HepG2 (cell line): ENCODE data around the gene DNAAF6. TPM values are rescaled to one million over a fixed set of nuclear protein-coding genes. Genes with fewer than 3 reads are reported as not detected.

ENCODE experiments used
- ATAC-seq: fragments of 200-7000 bp; cut with Tn5 transposase; 3 replicates; pipeline ENCODE4 v1.9.1; 2020; ENCODE audit warnings: mild to moderate bottlenecking, moderate library complexity
- BruUV-seq: library from RNA; stranded (reverse); fragments of 400-500 nt; replicated peaks from 2 replicates; lab custom pipeline; 2021; lab: Mats Ljungman, UMichigan
- CTCF ChIA-PET: fragments of 300-600 bp; formaldehyde crosslinking; extraction: SDS; loops from one replicate; lab custom pipeline; 2021; ENCODE audit warnings: low total read pairs, inconsistent platforms, low intra/inter-chr PET ratio; lab: Yijun Ruan, JAX
- POLR2A ChIA-PET: fragments of 350-600 bp; sonication (Branson Sonifier 250); formaldehyde crosslinking; loops from one replicate; lab custom pipeline; 2020; ENCODE audit warnings: antibody characterized with exemption, inconsistent platforms; lab: Yijun Ruan, JAX
- DNase-seq: peaks from one replicate; pipeline ENCODE4 v3.0.0-alpha.2; 2015; ENCODE audit warnings: low spot score
- FAIRE-seq: peaks from 3 replicates; lab custom pipeline; 2011; peaks lifted over from hg19 to GRCh38; lab: Jason Lieb, UNC
- H2AFZ ChIP-seq: one replicate; pipeline ENCODE4 v1.6.1; 2011; ENCODE audit warnings: low read length, inconsistent platforms
- H3K27ac ChIP-seq: fragments of 300-600 bp; 3 replicates; pipeline ENCODE4 v1.8.0; 2011; ENCODE audit warnings: mixed run types, mild to moderate bottlenecking, mixed read lengths, low read length, inconsistent platforms; ENCODE audit not compliant: insufficient read depth; ENCODE audit errors: extremely low read length
- H3K27me3 ChIP-seq, 2 experiments: fragments of 200-600 bp in 1 of 2; 2 replicates in 1 of 2; 3 replicates in 1 of 2; pipeline versions ENCODE4 v1.6.0 to v1.8.0; 2011; ENCODE audit warnings: low read length in 2 of 2, mild to moderate bottlenecking in 2 of 2, moderate library complexity in 2 of 2, inconsistent platforms in 1 of 2; ENCODE audit not compliant: insufficient read depth in 2 of 2, control insufficient read depth in 1 of 2
- H3K36me3 ChIP-seq, 2 experiments: fragments of 200-600 bp in 1 of 2; replicated peaks in 1 of 2; 2 replicates in 1 of 2; 3 replicates in 1 of 2; pipeline versions ENCODE4 v1.5.1 to v1.8.0; 2011; ENCODE audit warnings: low read length in 2 of 2, inconsistent platforms in 1 of 2; ENCODE audit not compliant: insufficient read depth in 2 of 2, control insufficient read depth in 1 of 2
- H3K4me1 ChIP-seq: 2 replicates; pipeline ENCODE4 v1.5.1; 2012; ENCODE audit warnings: low read length, inconsistent platforms; ENCODE audit not compliant: insufficient read depth
- H3K4me2 ChIP-seq: 2 replicates; pipeline ENCODE4 v1.6.0; 2011; ENCODE audit warnings: low read depth, low read length, inconsistent platforms
- H3K4me3 ChIP-seq, 3 experiments: fragments of 200-600 bp in 1 of 3; sonication (generic), shearing (Covaris generic) in 1 of 3; replicated peaks in 1 of 3; 2 replicates each; pipeline ENCODE4 v1.5.1; 2011 to 2016; ENCODE audit warnings: low read length in 3 of 3, inconsistent platforms in 2 of 3, low read depth in 2 of 3, mild to moderate bottlenecking in 2 of 3, control low read depth in 1 of 3, mixed read lengths in 1 of 3; ENCODE audit not compliant: insufficient read depth in 1 of 3
- H3K79me2 ChIP-seq: one replicate; pipeline ENCODE4 v1.6.1; 2011; ENCODE audit warnings: low read length, inconsistent platforms; ENCODE audit not compliant: insufficient read depth
- H3K9ac ChIP-seq: 2 replicates; pipeline ENCODE4 v1.6.0; 2011; ENCODE audit warnings: mild to moderate bottlenecking, low read depth, low read length, inconsistent platforms; ENCODE audit not compliant: insufficient read depth
- H3K9me3 ChIP-seq: 2 replicates; pipeline ENCODE4 v1.5.1; 2012; ENCODE audit warnings: mild to moderate bottlenecking, low read length
- H4K20me1 ChIP-seq: 2 replicates; pipeline ENCODE4 v1.6.0; 2011; ENCODE audit warnings: inconsistent platforms, mild to moderate bottlenecking, low read length, moderate library complexity; ENCODE audit not compliant: insufficient read depth
- BORCS8-MEF2B ChIP-seq: sonication (generic); formaldehyde crosslinking; IDR thresholded peaks from 2 replicates; pipeline ENCODE4 v1.8.0; 2022; ENCODE audit warnings: mild to moderate bottlenecking, missing genetic modification reagents
- HOXA3 ChIP-seq: sonication (generic); formaldehyde crosslinking; IDR thresholded peaks from 2 replicates; pipeline ENCODE4 v1.5.0; 2020; ENCODE audit warnings: missing genetic modification reagents
- PAF1 ChIP-seq: IDR thresholded peaks from 2 replicates; pipeline ENCODE4 v1.6.1; 2016; ENCODE audit warnings: missing genetic modification reagents, missing compliant biosample characterization
- PAX8 ChIP-seq: sonication (generic); formaldehyde crosslinking; IDR thresholded peaks from 2 replicates; pipeline ENCODE4 v1.8.0; 2022; ENCODE audit warnings: mild to moderate bottlenecking, missing genetic modification reagents, borderline replicate concordance
- RELA ChIP-seq: sonication (generic); formaldehyde crosslinking; IDR thresholded peaks from 2 replicates; pipeline ENCODE4 v1.4.0; 2020; ENCODE audit warnings: missing genetic modification reagents
- SP5 ChIP-seq: IDR thresholded peaks from 2 replicates; pipeline ENCODE4 v1.6.1; 2016; ENCODE audit warnings: low read depth, borderline replicate concordance
- ZBTB21 ChIP-seq: sonication (generic); formaldehyde crosslinking; IDR thresholded peaks from 2 replicates; pipeline ENCODE4 v1.4.0; 2020; ENCODE audit warnings: missing genetic modification reagents
- ZC3H13 ChIP-seq: sonication (generic); formaldehyde crosslinking; IDR thresholded peaks from 2 replicates; pipeline ENCODE4 v1.8.1; 2023; ENCODE audit warnings: mild to moderate bottlenecking, missing genetic modification reagents, moderate library complexity
- ZMAT3 ChIP-seq: sonication (generic); formaldehyde crosslinking; conservative IDR thresholded peaks from 2 replicates; pipeline ENCODE4 v1.7.0; 2021; ENCODE audit warnings: missing genetic modification reagents
- ZNF18 ChIP-seq: sonication (generic); formaldehyde crosslinking; IDR thresholded peaks from 2 replicates; pipeline ENCODE4 v1.8.0; 2022; ENCODE audit warnings: mild to moderate bottlenecking, missing genetic modification reagents; ENCODE audit not compliant: insufficient replicate concordance
- ZNF414 ChIP-seq: sonication (generic); formaldehyde crosslinking; IDR thresholded peaks from 2 replicates; pipeline ENCODE4 v1.5.0; 2020; ENCODE audit warnings: missing genetic modification reagents
- ZNF441 ChIP-seq: sonication (generic); formaldehyde crosslinking; IDR thresholded peaks from 2 replicates; pipeline ENCODE4 v1.7.0; 2021; ENCODE audit warnings: missing genetic modification reagents, borderline replicate concordance
- ZNF660 ChIP-seq: sonication (generic); formaldehyde crosslinking; IDR thresholded peaks from 2 replicates; pipeline ENCODE4 v1.5.1; 2020; ENCODE audit warnings: mild to moderate bottlenecking, low read depth, missing genetic modification reagents, borderline replicate concordance
- ZNF766 ChIP-seq: sonication (generic); formaldehyde crosslinking; IDR thresholded peaks from 2 replicates; pipeline ENCODE4 v1.5.0; 2020; ENCODE audit warnings: missing genetic modification reagents, borderline replicate concordance
- ZNF781 ChIP-seq: sonication (generic); formaldehyde crosslinking; IDR thresholded peaks from 2 replicates; pipeline ENCODE4 v1.5.1; 2020; ENCODE audit warnings: borderline replicate concordance, mild to moderate bottlenecking, missing genetic modification reagents; ENCODE audit errors: not compliant biosample characterization
- ZNF891 ChIP-seq: sonication (generic); formaldehyde crosslinking; IDR thresholded peaks from 2 replicates; pipeline ENCODE4 v1.5.0; 2020; ENCODE audit warnings: mild to moderate bottlenecking, missing genetic modification reagents
- WGBS: methylation state at CpG from one replicate; pipeline ENCODE4 v1.1.6; 2017; ENCODE audit warnings: low lambda C conversion rate; 5-methylcytosine and 5-hydroxymethylcytosine counted together
- in situ Hi-C: cut with HindIII; loops from 2 replicates; pipeline ENCODE4 v1.10.0; 2017; ENCODE audit warnings: low pct_unique_long_range_greater_than_20kb; ENCODE audit not compliant: extremely low pct_ligation_motif_present
- intact Hi-C: fragments of 100-400 bp; cut with micrococcal nuclease; formaldehyde crosslinking; loops from one replicate; pipeline ENCODE4 v1.10.0; 2022; ENCODE audit not compliant: unreplicated experiment
- polyA plus RNA-seq, 8 experiments: library from polyadenylated mRNA; depleted of rRNA in 3 of 8; stranded (reverse) in 7 of 8; unstranded in 1 of 8; fragments of >200 nt; fragmentation: Illumina TruSeq in 4 of 8; extraction: Trizol in 4 of 8; gene quantifications; 2 replicates each; pipeline versions ENCODE4 v1.2.1 to v1.2.3, GENCODE V29; 2011 to 2016; ENCODE audit warnings: low read depth in 4 of 8, missing spikeins in 1 of 8, mixed read lengths in 1 of 8; ENCODE audit not compliant: insufficient read depth in 1 of 8
- total RNA-seq, 5 experiments: library from RNA; depleted of rRNA; stranded (reverse); fragments of >200 nt; fragmentation: Illumina TruSeq; extraction: Trizol; gene quantifications; 2 replicates each; pipeline ENCODE4 v1.2.3, GENCODE V29; 2016; ENCODE audit warnings: low read depth in 1 of 5
- TF ChIP-seq, protein P1 (sequence below): sonication (generic); formaldehyde crosslinking; IDR thresholded peaks from 2 replicates; pipeline ENCODE4 v1.4.0; 2020; ENCODE audit warnings: missing genetic modification reagents

Gene DNAAF6
- total and polyA plus RNA-seq, 2 of the 13 experiments (the other 11 are each of a cell fraction or from before 2014, with no cell fraction given): not detected

DNA sequence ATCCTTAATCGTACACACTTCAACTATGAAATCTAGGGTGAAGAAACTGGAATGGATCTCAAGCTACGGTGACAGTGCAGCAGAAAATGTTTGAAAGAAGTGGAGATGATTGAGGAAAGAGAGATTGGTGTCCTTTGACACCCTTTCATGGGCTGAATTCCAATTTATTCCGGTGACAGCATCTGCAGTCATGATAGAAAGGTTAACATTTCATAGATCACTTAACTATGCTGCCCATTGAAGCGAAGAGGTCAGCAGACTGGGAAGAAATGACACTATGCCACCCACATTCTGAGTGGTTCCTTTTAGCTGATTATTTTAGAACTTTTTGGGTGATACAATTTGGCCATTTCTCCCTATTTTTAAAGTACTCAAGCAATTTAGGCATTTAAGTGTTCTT is 82.3 kb downstream of the DNAAF6 start:
- no TSS peak for BruUV-seq
- ATAC-seq: no peak
- ChIA-PET POLR2A (no interaction called here), CTCF (no interaction called here)
- DNase-seq: no peak
- H3K9me3 ChIP-seq: no peaks in the 10 kb centered on the region
- no peak for FAIRE-seq
- no peaks in the 10 kb centered on the region for H3K36me3 ChIP-seq
- 0% methylated on average over 3 of the region's 4 CpGs for WGBS
- no peaks in the 10 kb centered on the region for H3K27me3 ChIP-seq
- H3K79me2 ChIP-seq: no peaks in the 10 kb centered on the region
- intact Hi-C loops: no loop called here
- TF ChIP-seq ZNF414 (CRISPR knock-in tag) (no peak), ZNF781 (no peak), SP5 (CRISPR knock-in tag) (no peak), ZMAT3 (no peak), ZNF660 (CRISPR knock-in tag) (no peak), ZBTB21 (no peak), HOXA3 (CRISPR knock-in tag) (no peak), ZNF18 (CRISPR knock-in tag) (no peak), PAX8 (no peak), BORCS8-MEF2B (no peak), RELA (CRISPR knock-in tag) (no peak), ZNF891 (no peak), ZNF441 (CRISPR knock-in tag) (no peak), ZC3H13 (no peak), PAF1 (CRISPR knock-in tag) (no peak), ZNF766 (CRISPR knock-in tag) (no peak)
- TF ChIP-seq, protein P1, sequence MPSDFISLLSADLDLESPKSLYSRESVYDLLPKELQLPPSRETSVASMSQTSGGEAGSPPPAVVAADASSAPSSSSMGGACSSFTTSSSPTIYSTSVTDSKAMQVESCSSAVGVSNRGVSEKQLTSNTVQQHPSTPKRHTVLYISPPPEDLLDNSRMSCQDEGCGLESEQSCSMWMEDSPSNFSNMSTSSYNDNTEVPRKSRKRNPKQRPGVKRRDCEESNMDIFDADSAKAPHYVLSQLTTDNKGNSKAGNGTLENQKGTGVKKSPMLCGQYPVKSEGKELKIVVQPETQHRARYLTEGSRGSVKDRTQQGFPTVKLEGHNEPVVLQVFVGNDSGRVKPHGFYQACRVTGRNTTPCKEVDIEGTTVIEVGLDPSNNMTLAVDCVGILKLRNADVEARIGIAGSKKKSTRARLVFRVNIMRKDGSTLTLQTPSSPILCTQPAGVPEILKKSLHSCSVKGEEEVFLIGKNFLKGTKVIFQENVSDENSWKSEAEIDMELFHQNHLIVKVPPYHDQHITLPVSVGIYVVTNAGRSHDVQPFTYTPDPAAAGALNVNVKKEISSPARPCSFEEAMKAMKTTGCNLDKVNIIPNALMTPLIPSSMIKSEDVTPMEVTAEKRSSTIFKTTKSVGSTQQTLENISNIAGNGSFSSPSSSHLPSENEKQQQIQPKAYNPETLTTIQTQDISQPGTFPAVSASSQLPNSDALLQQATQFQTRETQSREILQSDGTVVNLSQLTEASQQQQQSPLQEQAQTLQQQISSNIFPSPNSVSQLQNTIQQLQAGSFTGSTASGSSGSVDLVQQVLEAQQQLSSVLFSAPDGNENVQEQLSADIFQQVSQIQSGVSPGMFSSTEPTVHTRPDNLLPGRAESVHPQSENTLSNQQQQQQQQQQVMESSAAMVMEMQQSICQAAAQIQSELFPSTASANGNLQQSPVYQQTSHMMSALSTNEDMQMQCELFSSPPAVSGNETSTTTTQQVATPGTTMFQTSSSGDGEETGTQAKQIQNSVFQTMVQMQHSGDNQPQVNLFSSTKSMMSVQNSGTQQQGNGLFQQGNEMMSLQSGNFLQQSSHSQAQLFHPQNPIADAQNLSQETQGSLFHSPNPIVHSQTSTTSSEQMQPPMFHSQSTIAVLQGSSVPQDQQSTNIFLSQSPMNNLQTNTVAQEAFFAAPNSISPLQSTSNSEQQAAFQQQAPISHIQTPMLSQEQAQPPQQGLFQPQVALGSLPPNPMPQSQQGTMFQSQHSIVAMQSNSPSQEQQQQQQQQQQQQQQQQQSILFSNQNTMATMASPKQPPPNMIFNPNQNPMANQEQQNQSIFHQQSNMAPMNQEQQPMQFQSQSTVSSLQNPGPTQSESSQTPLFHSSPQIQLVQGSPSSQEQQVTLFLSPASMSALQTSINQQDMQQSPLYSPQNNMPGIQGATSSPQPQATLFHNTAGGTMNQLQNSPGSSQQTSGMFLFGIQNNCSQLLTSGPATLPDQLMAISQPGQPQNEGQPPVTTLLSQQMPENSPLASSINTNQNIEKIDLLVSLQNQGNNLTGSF (CRISPR knock-in tag): no peak
- H4K20me1 ChIP-seq: no peaks in the 10 kb centered on the region
- H3K4me3 ChIP-seq: no peak overlapping the region
- no peak overlapping the region for H3K4me2 ChIP-seq
- H2AFZ ChIP-seq: no peak overlapping the region
- no peaks in the 10 kb centered on the region for H3K4me1 ChIP-seq
- in situ Hi-C loops: no loop called here
- H3K9ac ChIP-seq: no peak overlapping the region
- H3K27ac ChIP-seq: no peak overlapping the region
